ENCODE data around the gene APC. TPM values are rescaled to one million over a fixed set of nuclear protein-coding genes. Genes with fewer than 3 reads are reported as not detected.

Gene APC
- 26.8 and 27.7 TPM in 2 replicates for total RNA-seq

DNA sequence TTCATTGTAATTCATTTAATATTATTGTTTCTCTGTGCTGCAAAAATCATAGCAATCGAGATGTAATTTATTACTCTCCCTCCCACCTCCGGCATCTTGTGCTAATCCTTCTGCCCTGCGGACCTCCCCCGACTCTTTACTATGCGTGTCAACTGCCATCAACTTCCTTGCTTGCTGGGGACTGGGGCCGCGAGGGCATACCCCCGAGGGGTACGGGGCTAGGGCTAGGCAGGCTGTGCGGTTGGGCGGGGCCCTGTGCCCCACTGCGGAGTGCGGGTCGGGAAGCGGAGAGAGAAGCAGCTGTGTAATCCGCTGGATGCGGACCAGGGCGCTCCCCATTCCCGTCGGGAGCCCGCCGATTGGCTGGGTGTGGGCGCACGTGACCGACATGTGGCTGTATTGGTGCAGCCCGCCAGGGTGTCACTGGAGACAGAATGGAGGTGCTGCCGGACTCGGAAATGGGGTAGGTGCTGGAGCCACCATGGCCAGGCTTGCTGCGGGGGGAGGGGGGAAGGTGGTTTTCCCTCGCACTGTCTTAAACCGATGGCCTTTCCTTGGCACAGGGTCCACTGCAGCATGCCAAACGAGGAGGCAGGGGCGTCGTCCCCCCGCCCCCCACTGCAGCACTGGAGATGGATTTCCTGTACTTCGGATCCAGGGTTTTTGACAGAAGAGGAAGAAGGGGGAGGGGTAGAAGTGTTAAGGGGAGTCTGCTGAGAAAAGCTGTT is at the start of gene APC:
Gene APC, plus strand, starts transcription at position 423 of the 728 bp plus-strand sequence. CDS start 17,006 bp downstream, outside the sequence.
- intact Hi-C loops (cut with micrococcal nuclease), result loop anchor here (1.0 to 2.0 kb wide), 3 partner anchors 9 to 30 kb away; no protein-coding TSS in a partner anchor

GRCh38 chr5:112689155-112689909 is 48.4 kb upstream of the APC start:
- intact Hi-C loops (cut with micrococcal nuclease), result no loop called here

- intact Hi-C loops (cut with micrococcal nuclease), result loop anchor here (1.0 to 5.0 kb wide), 6 partner anchors 67 to 640 kb away; partner anchors contain the start of genes DCP2 and REEP5
Observed at GRCh38 chr5:112690605-112691338, 46.9 kb upstream of the APC start.

- intact Hi-C loops (cut with micrococcal nuclease), result loop anchor here (1.0 to 5.0 kb wide), 6 partner anchors 66 to 639 kb away; partner anchors contain the start of genes DCP2 and REEP5
Observed at GRCh38 chr5:112691339-112691680, 46.4 kb upstream of the APC start.

DNA sequence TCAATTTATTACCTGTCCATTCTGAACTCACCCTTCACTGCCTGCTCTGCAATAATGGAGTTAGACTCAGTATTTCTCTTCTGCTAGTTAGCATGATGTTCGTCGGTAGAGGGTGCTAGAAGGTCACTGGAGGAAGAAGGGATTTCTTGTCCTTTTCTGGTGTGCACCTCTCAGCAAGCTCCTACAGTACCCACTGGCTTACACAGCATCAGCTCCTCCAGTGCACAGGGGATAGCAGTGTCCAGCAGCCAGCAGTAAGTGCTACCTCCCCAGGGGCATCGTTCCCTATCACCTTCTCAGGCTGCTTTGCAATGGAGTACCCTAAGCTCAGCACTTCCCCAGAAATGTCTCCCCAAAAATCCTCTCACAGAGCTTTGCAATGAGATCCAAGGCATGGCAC is 45.9 kb upstream of the APC start:
- intact Hi-C loops (cut with micrococcal nuclease), result loop anchor here (1.0 to 5.0 kb wide), 6 partner anchors 66 to 639 kb away; partner anchors contain the start of genes DCP2 and REEP5

GRCh38 chr5:112692472-112692871 is 45.2 kb upstream of the APC start:
- intact Hi-C loops (cut with micrococcal nuclease), result loop anchor here (5.0 kb wide), 1 partner anchor 285 kb away; the partner anchor contains the start of gene DCP2

DNA sequence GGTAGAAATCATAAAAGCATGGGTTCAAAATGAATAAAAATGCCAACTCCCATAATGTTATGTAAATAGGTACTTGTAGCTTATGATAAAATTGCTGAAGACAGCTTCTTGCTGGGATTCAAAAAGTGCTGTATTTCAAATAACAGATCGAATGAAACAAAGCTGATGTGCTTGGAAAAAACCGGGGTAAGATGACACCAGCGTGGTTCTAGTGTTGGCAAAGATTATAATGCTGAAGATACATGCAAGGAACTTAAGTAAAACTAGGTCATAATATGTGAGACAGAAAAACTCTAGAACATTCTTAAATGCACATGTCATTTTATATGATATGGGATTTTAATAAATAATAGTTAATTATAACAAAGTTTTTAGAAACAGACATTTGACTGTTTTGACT is 44.4 kb upstream of the APC start:
- intact Hi-C loops (cut with micrococcal nuclease), result loop anchor here (5.0 kb wide), 1 partner anchor 284 kb away; the partner anchor contains the start of gene DCP2

- intact Hi-C loops (cut with micrococcal nuclease), result loop anchor here (5.0 kb wide), 1 partner anchor 282 kb away; the partner anchor contains the start of gene DCP2
Observed at GRCh38 chr5:112694853-112695709, 42.6 kb upstream of the APC start.

- intact Hi-C loops (cut with micrococcal nuclease), result no loop called here
Observed at GRCh38 chr5:112696786-112697185, 40.9 kb upstream of the APC start.

GRCh38 chr5:112697322-112697721 is 40.4 kb upstream of the APC start:
- intact Hi-C loops (cut with micrococcal nuclease), result no loop called here

- intact Hi-C loops (cut with micrococcal nuclease), result no loop called here
Observed at GRCh38 chr5:112697833-112698232, 39.9 kb upstream of the APC start.

- intact Hi-C loops (cut with micrococcal nuclease), result no loop called here
Observed at GRCh38 chr5:112703866-112704820, 33.5 kb upstream of the APC start.

- intact Hi-C loops (cut with micrococcal nuclease), result loop anchor here (1.0 to 5.0 kb wide), 17 partner anchors 31 to 1968 kb away; partner anchors contain the start of genes APC, DCP2, NREP and REEP5
Observed at GRCh38 chr5:112706446-112707016, 31.2 kb upstream of the APC start.

DNA sequence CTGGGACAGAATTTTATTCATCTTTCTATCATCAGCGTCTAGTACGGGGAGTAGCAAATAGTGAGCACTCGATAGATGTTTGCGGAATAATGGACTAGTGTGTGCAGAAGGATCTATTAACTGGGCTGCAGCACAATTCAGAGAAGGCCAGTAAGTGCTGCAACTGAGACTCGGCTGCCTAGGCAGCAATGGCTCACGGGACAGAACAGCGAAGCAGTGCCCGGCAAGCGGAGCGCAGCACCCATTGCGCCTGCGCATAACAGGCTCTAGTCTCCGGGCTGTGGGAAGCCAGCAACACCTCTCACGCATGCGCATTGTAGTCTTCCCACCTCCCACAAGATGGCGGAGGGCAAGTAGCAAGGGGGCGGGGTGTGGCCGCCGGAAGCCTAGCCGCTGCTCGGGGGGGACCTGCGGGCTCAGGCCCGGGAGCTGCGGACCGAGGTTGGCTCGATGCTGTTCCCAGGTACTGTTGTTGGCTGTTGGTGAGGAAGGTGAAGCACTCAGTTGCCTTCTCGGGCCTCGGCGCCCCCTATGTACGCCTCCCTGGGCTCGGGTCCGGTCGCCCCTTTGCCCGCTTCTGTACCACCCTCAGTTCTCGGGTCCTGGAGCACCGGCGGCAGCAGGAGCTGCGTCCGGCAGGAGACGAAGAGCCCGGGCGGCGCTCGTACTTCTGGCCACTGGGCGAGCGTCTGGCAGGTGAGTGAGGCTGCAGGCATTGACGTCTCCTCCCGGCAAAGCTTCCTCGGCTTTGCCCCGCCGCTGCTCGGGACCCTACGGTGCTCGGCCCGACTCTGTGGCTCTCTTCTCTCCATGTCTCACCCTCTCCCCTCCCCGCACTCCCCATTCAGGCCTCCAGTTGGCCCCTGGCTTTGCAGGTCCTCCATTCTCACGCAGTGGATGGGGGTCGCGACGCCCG is 30.2 kb upstream of the APC start:
- intact Hi-C loops (cut with micrococcal nuclease), result loop anchor here (1.0 to 5.0 kb wide), 17 partner anchors 30 to 1969 kb away; partner anchors contain the start of genes APC, DCP2, NREP and REEP5

DNA sequence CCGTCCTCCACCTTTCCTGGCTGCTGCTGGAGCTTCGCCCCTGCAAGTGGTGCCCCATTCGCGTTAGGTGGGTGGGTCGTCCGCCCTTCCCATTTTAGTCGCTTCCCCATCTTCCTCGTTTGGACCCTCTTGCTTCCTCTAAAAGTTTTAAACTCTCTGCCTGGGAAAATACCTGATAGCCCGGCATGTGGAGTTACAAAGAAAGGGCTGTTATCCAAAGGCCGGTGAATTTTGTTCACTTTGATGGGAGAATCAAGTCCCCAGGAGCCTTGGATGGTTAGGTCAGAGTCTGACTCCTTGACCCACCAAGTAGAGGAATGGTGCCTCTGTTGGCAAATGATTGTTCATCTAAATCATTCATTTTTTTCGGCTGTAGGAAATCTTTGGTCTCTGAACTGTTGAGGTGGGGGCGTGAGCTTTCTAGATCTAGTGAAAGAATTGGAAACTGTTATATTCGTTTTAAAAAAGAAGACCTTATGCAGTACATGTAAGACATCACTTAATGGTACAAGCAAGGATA is 29.5 kb upstream of the APC start:
- intact Hi-C loops (cut with micrococcal nuclease), result loop anchor here (5.0 kb wide), 2 partner anchors 951 to 1196 kb away; partner anchors contain the start of genes NREP and STARD4

DNA sequence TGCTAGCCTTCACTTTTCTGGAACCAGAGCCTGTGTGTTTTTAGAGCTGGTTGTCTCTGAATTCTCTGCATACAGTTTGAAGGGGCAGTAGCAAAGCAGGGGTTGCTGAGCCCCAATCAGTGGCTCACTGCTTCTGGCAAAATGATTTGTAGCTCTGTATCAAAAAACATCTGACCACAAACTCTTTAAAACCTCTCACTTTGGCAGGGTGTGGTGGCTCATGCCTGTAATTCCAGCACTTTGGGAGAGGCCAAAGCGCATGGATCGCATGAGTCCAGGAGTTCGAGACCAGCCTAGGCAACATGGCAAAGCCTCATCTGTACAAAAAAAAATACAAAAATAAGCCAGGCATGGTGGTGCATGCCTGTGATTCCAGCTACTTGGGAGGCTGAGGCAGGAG is 28.3 kb upstream of the APC start:
- intact Hi-C loops (cut with micrococcal nuclease), result loop anchor here (5.0 kb wide), 2 partner anchors 952 to 1197 kb away; partner anchors contain the start of genes NREP and STARD4

GRCh38 chr5:112710896-112711295 is 26.8 kb upstream of the APC start:
- intact Hi-C loops (cut with micrococcal nuclease), result no loop called here

Measured in T-helper 1 cell treated with Interleukin-12 subunit alpha and Interleukin-12 subunit beta and Interleukin-4 antibody, amounts not matched to agents 30 ng/mL and 1 ng/mL, for 36 hours (primary cell).